Cardiac muscle cell (in vitro differentiated cells and primary cell): ENCODE data around the gene TSEN54. TPM values are rescaled to one million over a fixed set of nuclear protein-coding genes. Genes with fewer than 3 reads are reported as not detected.
A peak's percentile ranks its signal among the peaks of the same experiment; 100 is the strongest.
"Not testable (repeated sequence)": the region's sequence is repeated elsewhere in the genome, so short reads cannot be mapped to it uniquely, and the experiment has no call there.

Experiments used
- DNase-seq, 2 donors: peaks; one replicate each; pipeline versions ENCODE4 v3.0.0 to v3.0.0-alpha.2; 2010 to 2017; ENCODE audit warnings: low read depth in 1 of 2, low spot score in 1 of 2
- H3K27ac ChIP-seq: fragments of 200-600 bp; sonication (generic); 2 replicates; pipeline ENCODE4 v1.5.1; 2016
- H3K27me3 ChIP-seq: fragments of 200-600 bp; sonication (generic); 2 replicates; pipeline ENCODE4 v1.6.0; 2016; ENCODE audit warnings: control low read depth
- H3K36me3 ChIP-seq: fragments of 200-600 bp; sonication (generic); 2 replicates; pipeline ENCODE4 v1.5.1; 2016; ENCODE audit warnings: control low read depth
- H3K4me1 ChIP-seq: fragments of 200-600 bp; sonication (generic); 2 replicates; pipeline ENCODE4 v1.8.1; 2017; ENCODE audit warnings: low read depth, mild to moderate bottlenecking, mixed run types
- H3K4me3 ChIP-seq: fragments of 200-600 bp; sonication (generic); 2 replicates; pipeline ENCODE4 v1.5.1; 2016; ENCODE audit warnings: mild to moderate bottlenecking
- H3K9me3 ChIP-seq: fragments of 200-600 bp; sonication (generic); 2 replicates; pipeline ENCODE4 v1.5.1; 2017; ENCODE audit warnings: low read depth, mild to moderate bottlenecking, control low read depth
- CTCF ChIP-seq: IDR thresholded peaks from 2 replicates; pipeline ENCODE4 v1.5.1; 2012; ENCODE audit warnings: low read depth, mild to moderate bottlenecking, low read length
- polyA plus RNA-seq: library from polyadenylated mRNA; unstranded; fragments of >200 nt; fragmentation: Nextera tagmentation; extraction: Ambion mirVana; gene quantifications from 2 replicates; pipeline ENCODE4 v1.2.1, GENCODE V29; 2016
- total RNA-seq: library from RNA; depleted of rRNA; stranded (reverse); fragments of >200 nt; gene quantifications from 2 replicates; pipeline ENCODE4 v1.2.3, GENCODE V29; 2016

The TSEN54 gene
- total and polyA plus RNA-seq, 2 experiments from 2014 or later: 64.4 to 70.5 TPM

- Histone ChIP-seq H3K4me1 (peaks cover 13% of the 10 kb centered on the region), H3K27me3 (no peaks in the 10 kb centered on the region), H3K36me3 (peaks cover 8% of the 10 kb centered on the region), H3K9me3 (no peaks in the 10 kb centered on the region), H3K4me3 (peak overlapping the region; percentile 50), H3K27ac (peak overlapping the region; percentile 65)
- no peak for DNase-seq
- no peak for TF ChIP-seq CTCF
These were observed 1.1 kb downstream of the TSEN54 start for GRCh38 chr17:75517297-75517865.

- no peak for DNase-seq
- H3K27me3 ChIP-seq: no peaks in the 10 kb centered on the region
- H3K36me3 ChIP-seq: peaks cover 9% of the 10 kb centered on the region
- no peak overlapping the region for H3K27ac ChIP-seq
- TF ChIP-seq CTCF: no peak
- H3K9me3 ChIP-seq: no peaks in the 10 kb centered on the region
- no peak overlapping the region for H3K4me3 ChIP-seq
- peaks cover 12% of the 10 kb centered on the region for H3K4me1 ChIP-seq
These were observed 1.9 kb downstream of the TSEN54 start for GRCh38 chr17:75518201-75518600.

- Histone ChIP-seq H3K27ac (no peak overlapping the region), H3K36me3 (peaks cover 9% of the 10 kb centered on the region), H3K9me3 (no peaks in the 10 kb centered on the region), H3K4me1 (peaks cover 7% of the 10 kb centered on the region), H3K27me3 (no peaks in the 10 kb centered on the region), H3K4me3 (no peak overlapping the region)
- TF ChIP-seq CTCF: no peak
- DNase-seq: no peak
These were observed 2.7 kb downstream of the TSEN54 start for GRCh38 chr17:75518983-75519537.

DNA sequence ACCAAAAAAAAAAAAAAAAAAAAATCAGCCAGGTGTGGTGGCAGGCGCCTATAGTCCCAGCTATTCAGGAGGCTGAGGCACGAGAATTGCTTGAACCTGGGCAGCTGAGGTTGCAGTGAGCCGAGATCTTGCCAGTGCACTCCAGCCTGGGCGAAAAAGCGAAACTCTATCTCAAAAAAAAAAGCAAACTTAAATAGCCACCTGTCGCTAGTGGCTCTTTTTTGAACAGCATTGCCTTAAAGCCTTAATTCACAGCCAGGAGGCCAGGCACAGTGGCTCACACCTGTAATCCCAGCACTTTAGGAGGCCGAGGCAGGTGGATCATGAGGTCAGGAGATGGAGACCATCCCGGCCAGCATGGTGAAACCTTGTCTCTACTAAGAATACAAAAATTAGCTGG, 4.1 kb downstream of the TSEN54 start:
- H3K27me3 ChIP-seq, DNase-seq, H3K9me3 ChIP-seq, H3K36me3 ChIP-seq, H3K4me3 ChIP-seq, H3K27ac ChIP-seq, H3K4me1 ChIP-seq: not testable (repeated sequence)

DNA sequence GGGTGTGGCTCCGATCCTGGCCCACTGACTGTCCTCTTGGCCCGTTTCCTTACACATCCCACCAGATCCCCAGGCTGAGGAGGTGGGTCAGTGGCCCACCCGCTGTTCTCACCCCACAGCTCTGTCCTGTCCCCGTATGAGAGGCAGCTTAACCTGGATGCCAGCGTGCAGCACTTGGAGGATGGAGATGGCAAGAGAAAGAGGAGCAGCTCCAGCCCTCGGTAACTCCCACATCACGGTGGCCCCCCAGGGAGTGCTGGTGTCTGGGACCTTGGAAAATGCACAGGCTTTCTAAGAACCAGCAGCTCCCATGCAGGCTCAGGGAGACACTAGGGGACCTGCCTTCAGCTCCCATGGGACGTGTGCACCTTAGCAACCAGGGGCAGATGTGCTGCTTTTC, 5.0 kb downstream of the TSEN54 start:
- H3K4me3 ChIP-seq: no peak overlapping the region
- H3K36me3 ChIP-seq: peaks cover 9% of the 10 kb centered on the region
- DNase-seq: no peak
- no peaks in the 10 kb centered on the region for H3K9me3 ChIP-seq
- no peak for TF ChIP-seq CTCF
- peaks cover 5% of the 10 kb centered on the region for H3K4me1 ChIP-seq
- H3K27me3 ChIP-seq: peaks cover 5% of the 10 kb centered on the region
- no peak overlapping the region for H3K27ac ChIP-seq

DNA sequence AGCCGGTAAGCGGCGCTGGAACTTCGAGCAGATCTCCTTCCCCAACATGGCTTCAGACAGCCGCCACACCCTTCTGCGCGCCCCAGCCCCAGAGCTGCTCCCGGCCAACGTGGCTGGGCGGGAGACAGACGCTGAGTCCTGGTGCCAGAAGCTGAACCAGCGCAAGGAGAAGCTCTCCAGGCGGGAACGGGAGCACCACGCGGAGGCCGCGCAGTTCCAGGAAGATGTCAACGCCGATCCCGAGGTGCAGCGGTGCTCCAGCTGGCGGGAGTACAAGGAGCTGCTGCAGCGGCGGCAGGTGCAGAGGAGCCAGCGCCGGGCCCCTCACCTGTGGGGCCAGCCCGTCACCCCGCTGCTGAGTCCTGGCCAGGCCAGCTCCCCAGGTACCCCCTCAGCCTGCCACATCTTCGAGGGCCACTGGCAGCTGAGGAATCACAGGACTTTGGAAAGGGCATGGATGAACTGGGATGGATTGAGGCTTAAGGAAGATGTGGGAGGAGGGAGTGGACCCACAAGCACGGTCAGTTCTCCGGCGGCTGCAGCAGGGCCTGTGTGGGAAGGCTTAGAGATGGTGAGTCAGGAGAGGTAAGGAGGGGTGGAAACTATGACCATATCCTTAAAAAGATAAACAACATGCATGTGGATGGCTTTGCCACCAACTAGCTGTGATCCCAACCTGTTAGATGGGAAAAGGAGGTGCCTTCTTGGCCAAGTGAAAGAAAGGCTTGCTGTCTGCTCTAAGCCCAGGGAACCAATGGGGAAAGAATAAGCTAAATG, 5.8 kb downstream of the TSEN54 start:
- no peak for TF ChIP-seq CTCF
- no peak for DNase-seq

More for the DNA sequence above, 5.8 kb downstream of the TSEN54 start:
- H3K4me1 ChIP-seq: peaks cover 4% of the 10 kb centered on the region
- no peak overlapping the region for H3K27ac ChIP-seq
- H3K27me3 ChIP-seq: peaks cover 14% of the 10 kb centered on the region
- H3K36me3 ChIP-seq: peaks cover 9% of the 10 kb centered on the region
- no peak overlapping the region for H3K4me3 ChIP-seq
- no peaks in the 10 kb centered on the region for H3K9me3 ChIP-seq
